Measurements from ENCODE around the gene PALM.

- TF ChIP-seq CTCF (IDR thresholded peaks at IDR 0.05) (no peak), POLR2A (IDR thresholded peaks at IDR 0.05) (no peak)
These were observed 85.1 kb downstream of the PALM start for GRCh38 chr19:793806-794205.
